HFFc6 (cell line): Measurements from ENCODE around the gene RET. TPM values are rescaled to one million over a fixed set of nuclear protein-coding genes. Genes with fewer than 3 reads are reported as not detected.

ENCODE experiments used
- DNase-seq: peaks from one replicate; pipeline ENCODE4 v3.0.0-alpha.2; 2018
- H3K27ac Mint-ChIP-seq: 2 replicates; pipeline ENCODE4 v1.8.0; 2020; ENCODE audit warnings: mild to moderate bottlenecking, mixed read lengths
- H3K27me3 Mint-ChIP-seq: 2 replicates; pipeline ENCODE4 v1.8.0; 2021; ENCODE audit warnings: mild to moderate bottlenecking, moderate library complexity, mixed read lengths; ENCODE audit not compliant: insufficient read depth
- H3K36me3 Mint-ChIP-seq: 2 replicates; pipeline ENCODE4 v1.8.0; 2021; ENCODE audit warnings: low read depth, mixed read lengths
- H3K4me1 Mint-ChIP-seq: 2 replicates; pipeline ENCODE4 v1.8.0; 2020; ENCODE audit warnings: low read depth, mixed read lengths
- H3K4me3 Mint-ChIP-seq: 2 replicates; pipeline ENCODE4 v1.8.0; 2020; ENCODE audit warnings: mild to moderate bottlenecking, moderate library complexity, mixed read lengths
- H3K9me3 Mint-ChIP-seq: 2 replicates; pipeline ENCODE4 v1.8.0; 2020; ENCODE audit warnings: mild to moderate bottlenecking, mixed read lengths
- CTCF ChIP-seq: fragments of 200-600 bp; sonication (generic); IDR thresholded peaks from 2 replicates; pipeline ENCODE4 v1.5.0; 2021; ENCODE audit warnings: antibody characterized with exemption, mild to moderate bottlenecking
- total RNA-seq, 6 experiments: library from RNA; stranded (reverse); fragmentation: NEBNext Ultra II Directional; extraction: Animal tissue kit (Norgen Biotek cat#: 25700); gene quantifications; 2 replicates in 1 of 6; 3 replicates in 5 of 6; pipeline ENCODE4 v1.2.3, GENCODE V29; 2021

The RET gene
- total RNA-seq, 6 experiments from 2014 or later, result 0.08 to 0.62 (median 0.46) TPM; not detected in 1

- Mint-ChIP-seq H3K27ac (no peak overlapping the region), H3K4me1 (peaks cover 6% of the 10 kb centered on the region; the same call in 1 of the 2 replicates), H3K36me3 (peaks cover 27% of the 10 kb centered on the region; the same call in 1 of the 2 replicates), H3K4me3 (no peak overlapping the region), H3K27me3 (no peaks in the 10 kb centered on the region; the same call in none of the 2 replicates), H3K9me3 (no peaks in the 10 kb centered on the region)
- no peak for TF ChIP-seq CTCF
- no peak for DNase-seq
These were observed 100.7 kb downstream of the RET start for GRCh38 chr10:43177595-43177994.

Other genes with a start within 250 kb of the RET start
- gene CSGALNACT2, start 61.4 kb downstream of the RET start, total RNA-seq, result 10 to 100 TPM; 18.0 to 20.8 (median 18.6) TPM
- not detected for gene RASGEF1A, start 190.0 kb downstream of the RET start, total RNA-seq